Measurements from ENCODE around the gene UBAP2L.

Gene UBAP2L

GRCh38 chr1:154181944-154182343 is 38.8 kb upstream of the UBAP2L start:
- ATAC-seq (ENCODE audit: low read depth) (no peak), DNase-seq (ENCODE audit: low spot score) (no peak)
- Histone ChIP-seq H3K4me1 (ENCODE audit: insufficient read depth, poor library complexity, severe bottlenecking) (peaks cover 32% of the 10 kb centered on the region), H3K27ac (ENCODE audit: poor library complexity, severe bottlenecking) (peak overlapping the region; percentile 92), H3K27me3 (ENCODE audit: insufficient read depth, poor library complexity, severe bottlenecking) (no peaks in the 10 kb centered on the region), H3K9me3 (ENCODE audit: severe bottlenecking) (no peaks in the 10 kb centered on the region), H3K4me3 (ENCODE audit: severe bottlenecking) (peak overlapping the region; percentile 73), H3K36me3 (ENCODE audit: low read depth) (peaks cover 52% of the 10 kb centered on the region)
- TF ChIP-seq CTCF (IDR thresholded peaks at IDR 0.05; ENCODE audit: poor library complexity, severe bottlenecking), result no peak

GRCh38 chr1:154182344-154183045 is 38.3 kb upstream of the UBAP2L start:
- Histone ChIP-seq H3K4me1 (ENCODE audit: insufficient read depth, poor library complexity, severe bottlenecking) (peaks cover 32% of the 10 kb centered on the region), H3K27ac (ENCODE audit: poor library complexity, severe bottlenecking) (peak overlapping the region; percentile 92), H3K9me3 (ENCODE audit: severe bottlenecking) (no peaks in the 10 kb centered on the region), H3K4me3 (ENCODE audit: severe bottlenecking) (peak overlapping the region; percentile 73), H3K27me3 (ENCODE audit: insufficient read depth, poor library complexity, severe bottlenecking) (no peaks in the 10 kb centered on the region), H3K36me3 (ENCODE audit: low read depth) (peaks cover 46% of the 10 kb centered on the region)
- DNase-seq (ENCODE audit: low spot score) (peak; percentile 78), ATAC-seq (ENCODE audit: low read depth) (peak; percentile 52)
- peak; percentile 10 for TF ChIP-seq CTCF (IDR thresholded peaks at IDR 0.05; ENCODE audit: poor library complexity, severe bottlenecking)

GRCh38 chr1:154183046-154183915 is 37.5 kb upstream of the UBAP2L start:
- TF ChIP-seq CTCF (IDR thresholded peaks at IDR 0.05; ENCODE audit: poor library complexity, severe bottlenecking), result no peak
- Histone ChIP-seq H3K4me3 (ENCODE audit: severe bottlenecking) (peak overlapping the region; percentile 73), H3K4me1 (ENCODE audit: insufficient read depth, poor library complexity, severe bottlenecking) (peaks cover 29% of the 10 kb centered on the region), H3K27me3 (ENCODE audit: insufficient read depth, poor library complexity, severe bottlenecking) (no peaks in the 10 kb centered on the region), H3K27ac (ENCODE audit: poor library complexity, severe bottlenecking) (peak overlapping the region; percentile 92), H3K9me3 (ENCODE audit: severe bottlenecking) (no peaks in the 10 kb centered on the region), H3K36me3 (ENCODE audit: low read depth) (peaks cover 38% of the 10 kb centered on the region)
- DNase-seq (ENCODE audit: low spot score) (peak; percentile 99), ATAC-seq (ENCODE audit: low read depth) (peak; percentile 95)

- Histone ChIP-seq H3K27me3 (ENCODE audit: insufficient read depth, poor library complexity, severe bottlenecking) (no peaks in the 10 kb centered on the region), H3K27ac (ENCODE audit: poor library complexity, severe bottlenecking) (no peak overlapping the region), H3K4me1 (ENCODE audit: insufficient read depth, poor library complexity, severe bottlenecking) (peaks cover 10% of the 10 kb centered on the region), H3K9me3 (ENCODE audit: severe bottlenecking) (no peaks in the 10 kb centered on the region), H3K4me3 (ENCODE audit: severe bottlenecking) (no peak overlapping the region), H3K36me3 (ENCODE audit: low read depth) (peaks cover 9% of the 10 kb centered on the region)
- TF ChIP-seq CTCF (IDR thresholded peaks at IDR 0.05; ENCODE audit: poor library complexity, severe bottlenecking), result peak; percentile 68
- ATAC-seq (ENCODE audit: low read depth), result no peak
- no peak for DNase-seq (ENCODE audit: low spot score)
Observed at GRCh38 chr1:154186177-154186576, 34.6 kb upstream of the UBAP2L start.
